Stimulated activated CD4-positive, alpha-beta T cell treated with anti-CD3 and anti-CD28 coated beads, Interleukin-12 subunit alpha, Interleukin-12 subunit beta, amount 100 ng/mL, for 24 hours (primary cell): ENCODE measurements around the gene PPP4R4.

Source experiments
- DNase-seq, 2 experiments: peaks; one replicate each; pipeline ENCODE4 v3.0.0-alpha.2; 2020; ENCODE audit warnings: low read depth in 2 of 2

Gene PPP4R4, protein sequence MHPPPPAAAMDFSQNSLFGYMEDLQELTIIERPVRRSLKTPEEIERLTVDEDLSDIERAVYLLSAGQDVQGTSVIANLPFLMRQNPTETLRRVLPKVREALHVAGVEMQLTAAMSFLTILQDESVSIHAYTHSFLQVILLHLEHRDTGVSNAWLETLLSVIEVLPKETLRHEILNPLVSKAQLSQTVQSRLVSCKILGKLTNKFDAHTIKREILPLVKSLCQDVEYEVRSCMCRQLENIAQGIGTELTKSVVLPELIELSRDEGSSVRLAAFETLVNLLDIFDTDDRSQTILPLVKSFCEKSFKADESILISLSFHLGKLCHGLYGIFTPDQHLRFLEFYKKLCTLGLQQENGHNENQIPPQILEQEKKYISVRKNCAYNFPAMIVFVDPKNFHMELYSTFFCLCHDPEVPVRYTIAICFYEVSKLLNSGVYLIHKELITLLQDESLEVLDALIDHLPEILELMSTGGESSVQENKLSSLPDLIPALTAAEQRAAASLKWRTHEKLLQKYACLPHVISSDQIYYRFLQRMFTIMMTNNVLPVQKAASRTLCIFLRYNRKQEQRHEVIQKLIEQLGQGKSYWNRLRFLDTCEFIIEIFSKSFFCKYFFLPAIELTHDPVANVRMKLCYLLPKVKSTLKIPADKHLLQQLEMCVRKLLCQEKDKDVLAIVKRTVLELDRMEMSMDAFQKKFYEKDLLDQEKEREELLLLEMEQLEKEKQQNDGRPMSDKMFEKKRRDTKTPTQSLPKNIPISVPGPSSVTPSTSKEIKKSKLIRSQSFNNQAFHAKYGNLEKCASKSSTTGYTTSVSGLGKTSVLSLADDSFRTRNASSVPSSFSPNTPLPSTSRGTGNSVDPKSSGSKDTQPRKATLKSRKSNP

DNA sequence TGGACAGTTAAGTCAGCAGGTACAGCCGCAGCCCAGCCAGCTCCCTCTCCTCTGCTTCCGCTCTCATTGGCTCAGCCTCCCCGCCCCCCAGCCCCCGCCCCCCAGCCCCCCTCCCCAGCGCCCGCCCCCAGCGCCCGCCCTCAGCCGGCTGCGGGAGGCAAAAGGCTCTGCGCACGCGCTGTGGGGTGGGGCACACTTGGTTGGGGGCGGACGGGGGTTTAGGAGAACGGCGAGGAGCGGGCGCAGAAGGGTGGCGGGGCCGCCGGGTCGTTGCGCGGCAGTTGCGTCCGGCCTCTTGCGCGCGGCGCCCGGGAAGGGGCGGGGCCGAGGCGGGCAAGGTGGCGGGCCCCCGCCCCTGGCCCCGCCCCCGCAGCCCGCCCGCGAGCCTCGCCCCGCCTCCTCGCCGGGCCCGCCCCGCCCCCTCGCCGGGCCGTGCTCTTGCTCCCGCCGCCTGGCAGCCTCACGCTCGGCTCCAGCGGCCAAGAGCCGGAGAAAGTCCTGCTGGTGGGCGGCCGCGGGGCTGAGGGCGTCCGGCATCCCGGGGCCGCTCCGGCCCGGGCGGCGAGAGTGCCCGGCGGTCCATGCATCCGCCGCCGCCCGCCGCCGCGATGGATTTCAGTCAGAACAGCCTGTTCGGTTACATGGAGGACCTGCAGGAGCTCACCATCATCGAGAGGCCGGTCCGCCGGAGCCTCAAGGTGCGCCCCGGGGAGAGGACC, at the start of gene PPP4R4:
PPP4R4 (plus strand) TSS at position 438 of the 719 bp plus-strand sequence; CDS start at position 582, 144 bp downstream.
- DNase-seq, result peak; percentile 67 to 85

DNA sequence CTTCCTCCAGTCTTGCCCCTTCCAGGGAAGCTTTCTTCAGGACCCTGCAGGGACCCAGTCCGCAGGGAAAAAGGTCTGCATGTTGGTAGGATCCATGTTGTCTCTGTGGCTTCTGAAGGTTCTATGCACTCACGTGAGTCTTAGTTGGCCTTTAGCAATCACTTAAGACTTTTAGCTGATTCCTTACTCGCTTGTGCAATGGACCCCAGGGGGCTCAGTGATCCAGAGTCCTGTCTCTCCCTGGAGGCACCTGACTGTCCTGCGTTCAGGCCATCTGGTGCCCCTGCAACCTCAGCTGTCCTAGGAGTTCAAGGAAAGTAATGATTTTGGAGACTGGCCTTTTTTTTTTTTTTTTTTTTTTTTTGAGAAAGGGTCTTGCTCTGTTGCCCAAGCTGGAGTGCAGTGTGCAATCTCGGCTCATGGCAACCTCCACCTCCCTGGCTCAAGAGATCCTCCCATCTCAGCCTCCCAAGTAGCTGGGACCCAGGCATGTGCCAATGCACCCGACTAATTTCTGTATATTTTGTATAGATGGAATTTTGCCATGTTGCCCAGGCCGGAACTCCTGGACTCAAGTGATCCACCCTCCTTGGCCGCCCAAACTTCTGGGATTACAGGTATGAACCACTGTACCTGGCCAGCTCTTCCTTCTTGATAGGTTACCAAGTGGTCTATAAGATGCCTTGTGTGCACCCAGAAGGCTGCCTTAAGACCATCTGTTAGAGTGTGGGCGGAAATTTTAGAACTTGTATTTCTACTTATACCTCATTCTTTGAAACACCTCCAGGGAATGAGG, 49.3 kb upstream of the PPP4R4 start:
- DNase-seq, result no peak

DNA sequence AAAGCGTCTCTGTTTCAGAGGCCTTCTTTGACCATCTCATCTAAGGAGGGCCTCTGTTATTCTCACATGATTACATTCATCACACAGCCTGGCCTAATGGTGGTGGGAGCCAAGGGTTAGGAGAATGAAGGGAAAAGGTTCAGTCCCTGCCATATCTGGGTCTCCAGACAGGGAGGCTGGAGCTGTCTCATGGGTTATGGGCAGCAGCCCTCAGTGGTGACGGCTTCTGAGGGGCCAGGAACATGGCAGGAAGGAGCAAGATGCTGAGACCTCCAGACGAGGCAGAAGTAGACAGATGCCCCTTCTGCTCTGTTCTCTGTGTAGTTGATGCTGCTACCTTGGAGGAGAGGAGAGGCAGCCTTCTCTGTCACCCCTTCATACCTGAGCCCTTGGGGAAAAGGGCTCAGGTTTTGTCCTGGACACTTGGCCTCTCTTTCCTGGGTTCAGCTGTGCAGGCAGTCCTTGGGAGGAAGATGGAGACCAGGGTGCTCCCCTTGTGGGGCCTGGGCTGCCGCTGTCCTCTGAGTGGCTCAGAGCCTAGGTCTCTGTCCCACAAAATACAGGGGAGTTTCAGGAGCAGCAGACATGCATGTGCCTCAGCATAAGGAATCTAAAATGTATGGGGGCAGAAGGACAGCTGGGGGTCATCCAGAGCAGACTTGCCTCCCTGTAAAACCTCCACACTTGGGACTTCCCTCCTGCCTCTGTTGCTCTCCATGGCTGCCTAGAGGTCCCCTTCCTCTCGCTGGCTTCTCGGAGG, 48.3 kb upstream of the PPP4R4 start:
- no peak for DNase-seq

DNA sequence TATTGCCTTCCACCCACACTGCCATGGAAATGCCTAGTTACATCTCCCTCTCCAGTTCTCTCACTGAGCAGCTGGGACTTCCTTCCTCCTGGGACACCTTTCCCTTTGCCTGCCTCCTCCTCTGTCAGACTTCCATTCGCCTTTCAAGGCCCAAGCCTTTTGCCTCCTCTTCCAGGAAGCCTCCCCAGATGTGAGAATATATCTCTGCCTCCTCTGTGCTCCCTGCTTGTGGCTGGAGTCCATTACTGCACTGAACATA, 47.8 kb upstream of the PPP4R4 start:
- no peak for DNase-seq

DNA sequence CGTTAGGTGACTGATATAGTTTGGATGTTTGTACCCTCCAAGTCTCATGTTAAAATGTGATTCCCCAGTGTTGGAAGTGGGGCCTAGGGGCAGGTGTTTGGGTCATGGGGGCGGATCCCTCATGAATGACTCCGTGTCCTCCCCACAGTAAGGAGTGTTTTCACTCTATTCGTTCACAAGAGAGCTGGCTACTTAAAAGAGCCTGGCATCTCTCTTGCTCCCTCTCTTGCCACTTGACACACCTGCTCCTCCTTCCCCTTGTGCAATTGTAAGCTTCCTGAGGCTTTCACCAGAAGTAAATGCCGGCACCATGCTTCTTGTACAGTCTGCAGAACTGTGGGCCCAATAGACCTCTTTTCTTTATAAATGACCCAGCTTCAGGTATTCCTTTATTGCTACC, 47.3 kb upstream of the PPP4R4 start:
- DNase-seq, result no peak

DNA sequence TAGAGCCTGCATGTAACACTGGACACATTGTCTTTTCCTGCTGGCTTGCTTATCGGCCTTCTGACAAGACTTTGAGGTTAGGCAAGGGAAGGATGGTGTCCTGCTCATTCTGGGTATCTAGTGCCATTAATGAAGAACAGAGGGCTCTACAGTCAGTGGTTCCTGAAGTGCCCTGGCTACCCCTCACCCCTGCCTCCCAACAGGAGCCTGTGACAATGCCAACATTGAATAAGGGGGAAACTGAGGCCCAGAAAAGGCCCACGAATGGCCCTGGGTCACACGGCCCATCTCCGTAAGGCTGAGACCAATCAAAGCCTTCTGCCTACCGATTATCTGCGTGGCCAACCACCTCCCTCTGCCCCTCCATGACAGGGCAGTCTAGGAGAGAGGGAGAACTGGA, 46.8 kb upstream of the PPP4R4 start:
- DNase-seq, result no peak

DNA sequence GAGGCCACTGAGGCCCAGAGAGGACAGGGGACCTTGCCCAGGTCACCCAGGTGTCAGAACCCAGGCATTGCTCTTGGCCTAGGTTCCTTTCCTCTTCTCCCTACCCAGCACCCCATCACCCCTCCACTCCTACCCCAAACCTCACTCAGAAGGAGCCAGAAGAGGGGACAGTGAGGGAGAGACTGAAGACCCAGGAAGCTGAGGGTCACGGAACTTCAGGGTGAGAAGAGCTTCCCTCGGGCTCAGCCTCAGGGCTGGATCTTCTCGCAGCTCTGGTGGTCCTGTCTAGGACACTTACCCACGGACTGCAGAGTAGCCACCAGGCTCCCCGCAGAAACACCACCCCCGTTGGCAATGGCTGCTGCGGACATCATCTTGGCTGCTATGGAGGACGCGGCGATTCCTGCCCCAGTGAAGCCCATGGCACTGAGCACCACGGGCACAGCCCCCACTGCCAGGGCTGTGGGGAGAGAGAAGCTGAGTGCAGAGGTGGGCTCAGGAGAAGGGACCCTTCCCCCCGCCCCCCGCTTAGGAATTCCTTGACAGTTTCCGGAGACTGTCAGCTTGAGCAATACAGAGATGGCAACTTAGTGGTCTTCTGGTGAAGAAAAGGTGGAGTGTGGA, 45.8 kb upstream of the PPP4R4 start:
- DNase-seq, result no peak

DNA sequence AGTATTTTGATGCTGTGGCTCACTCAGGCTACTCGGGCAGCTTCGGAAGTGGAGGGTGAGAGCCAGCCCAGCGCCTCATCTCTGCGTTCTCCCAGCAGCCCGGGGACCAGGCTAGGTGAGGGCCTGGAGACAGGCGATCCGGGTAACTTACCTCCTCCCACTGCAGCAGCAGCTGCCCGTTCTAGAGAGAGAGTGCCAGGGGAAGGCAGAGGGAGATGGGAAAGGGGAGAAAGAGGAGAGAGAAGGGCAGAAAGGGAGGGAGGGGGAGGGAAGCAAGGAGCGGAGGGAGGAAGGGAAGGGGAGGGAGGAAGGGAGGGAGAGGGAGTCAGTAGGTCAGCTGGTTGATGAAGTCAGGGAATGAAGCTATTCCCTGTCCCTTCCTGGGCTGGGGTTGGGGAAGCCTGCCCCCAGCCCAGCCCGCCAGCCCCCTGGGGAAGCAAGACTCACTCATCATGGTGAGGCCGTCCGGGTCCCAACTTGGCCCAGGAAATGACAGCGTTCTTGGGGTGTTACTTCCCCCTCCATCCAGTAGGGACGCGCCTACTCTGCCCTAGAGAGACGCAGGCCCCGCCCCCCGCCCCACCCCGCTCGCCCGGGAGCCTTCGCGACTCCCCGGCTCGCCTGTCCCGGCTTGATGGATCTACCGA, 44.9 kb upstream of the PPP4R4 start, which contains the start of gene IFI27L2:
IFI27L2 (minus strand) TSS at position 494 of the 647 bp plus-strand sequence; CDS start at position 454, 40 bp downstream.
- peak; percentile 30 to 68 for DNase-seq

DNA sequence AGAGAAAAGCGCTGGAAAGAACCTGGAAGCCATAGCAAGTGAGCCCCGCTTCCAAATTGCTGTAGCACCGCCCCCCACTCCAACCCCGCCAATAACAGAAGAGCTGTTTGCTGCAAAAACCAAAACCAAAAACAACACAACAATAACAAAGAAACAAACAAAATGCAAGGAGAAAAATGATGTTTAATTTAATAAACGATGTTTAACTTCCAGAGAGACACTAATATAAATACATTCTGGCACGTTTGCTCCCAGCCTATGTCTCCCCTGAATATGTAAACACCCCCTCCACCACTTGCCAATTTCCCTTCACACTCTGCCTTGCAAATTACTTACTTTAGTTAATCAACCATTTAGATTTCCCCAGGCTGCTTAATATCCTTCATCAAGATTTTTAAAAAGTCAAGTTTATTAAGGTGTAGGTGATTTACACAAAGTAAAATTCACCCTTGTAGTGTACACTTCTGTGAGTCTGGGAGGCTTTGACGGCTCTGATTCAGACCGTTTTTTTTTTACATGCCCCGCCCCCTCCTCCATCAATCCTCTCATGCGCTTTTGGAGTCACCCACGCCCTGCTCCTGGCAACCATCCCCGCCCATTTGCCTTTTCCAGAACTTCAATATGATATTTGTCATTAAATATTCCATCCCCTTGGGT, 44.2 kb upstream of the PPP4R4 start:
- no peak for DNase-seq

DNA sequence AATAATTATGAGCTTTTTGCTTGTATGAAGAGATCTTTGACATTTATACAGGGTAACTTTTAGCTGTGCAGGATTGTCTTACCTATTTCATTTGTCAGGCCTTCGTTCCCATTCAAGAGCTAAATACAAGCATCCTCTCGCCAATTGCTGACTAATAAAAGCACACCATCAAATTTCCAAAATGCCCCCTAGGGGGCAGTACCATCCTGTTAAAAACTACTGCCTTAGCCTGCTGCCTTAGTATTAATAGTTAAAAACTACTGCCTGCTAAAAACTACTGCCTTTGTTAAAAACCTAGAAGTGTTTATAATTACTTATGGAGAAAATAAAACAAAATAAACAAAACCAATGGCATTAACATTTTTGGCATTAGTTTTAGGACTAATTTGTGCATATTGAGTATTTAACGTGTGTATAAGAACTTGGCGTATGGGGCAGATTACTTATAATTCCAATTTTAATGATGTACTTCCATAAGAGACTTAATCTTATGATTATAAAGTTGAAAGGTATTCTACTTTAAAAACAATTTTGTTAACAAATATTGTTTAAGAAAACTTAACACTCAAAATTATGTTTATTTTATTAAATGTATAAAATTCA, 41.7 kb upstream of the PPP4R4 start:
- DNase-seq, result peak; percentile 23 to 59

DNA sequence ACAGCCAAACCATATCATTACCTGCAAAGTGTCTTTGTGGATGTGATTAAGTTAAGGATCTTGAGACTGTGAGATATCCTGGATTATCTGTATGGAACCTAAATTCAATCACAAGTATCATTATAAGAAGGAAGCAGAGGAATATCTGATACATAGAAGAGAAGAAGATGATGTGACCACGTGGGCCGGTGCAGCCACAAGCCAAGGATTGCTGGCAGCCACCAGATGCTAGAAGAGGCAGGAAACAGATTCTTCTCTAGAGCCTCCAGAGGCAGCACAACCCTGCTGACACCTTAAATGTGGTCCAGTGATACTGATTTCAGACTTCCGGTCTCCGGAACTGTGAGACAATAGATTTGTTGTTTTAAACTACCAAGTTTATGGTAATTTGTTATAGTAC, 38.6 kb upstream of the PPP4R4 start:
- no peak for DNase-seq

DNA sequence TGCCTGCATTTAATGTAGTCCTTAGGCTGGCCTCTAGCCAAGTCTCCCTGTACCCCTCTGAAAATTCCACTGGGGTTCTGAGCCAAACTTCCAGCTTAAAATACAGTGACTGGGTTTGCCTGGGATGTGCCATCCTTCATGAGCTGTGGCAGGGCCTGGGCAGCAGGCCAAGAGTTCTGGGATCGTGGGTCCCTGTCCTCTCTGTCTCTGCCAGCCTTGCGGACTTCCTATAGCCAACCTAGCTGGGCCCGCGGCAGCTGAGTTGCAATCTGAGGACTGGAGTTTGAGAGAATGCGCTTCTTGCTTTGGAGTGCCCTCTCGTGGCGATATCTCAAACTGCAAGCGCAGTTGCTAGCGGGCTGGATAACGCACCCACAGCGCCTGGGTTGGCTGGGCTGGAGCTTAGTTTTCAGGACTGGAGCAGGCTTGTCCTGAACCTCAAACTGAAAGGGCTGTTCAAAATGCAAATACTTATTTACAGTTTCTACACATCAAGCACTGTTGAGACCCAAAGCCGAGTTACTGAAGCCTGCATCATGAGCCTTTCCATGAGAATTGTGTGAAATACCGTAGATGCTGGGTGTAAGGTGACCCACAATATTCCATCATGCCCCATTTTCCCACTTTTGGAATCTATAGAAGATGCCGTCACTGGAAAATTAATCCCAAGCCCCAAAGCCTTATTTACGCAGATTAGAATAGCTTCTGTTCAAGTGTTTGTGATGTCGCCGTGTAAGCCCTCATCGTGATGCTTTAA, 37.4 kb upstream of the PPP4R4 start:
- DNase-seq, result peak; percentile 75 to 89

DNA sequence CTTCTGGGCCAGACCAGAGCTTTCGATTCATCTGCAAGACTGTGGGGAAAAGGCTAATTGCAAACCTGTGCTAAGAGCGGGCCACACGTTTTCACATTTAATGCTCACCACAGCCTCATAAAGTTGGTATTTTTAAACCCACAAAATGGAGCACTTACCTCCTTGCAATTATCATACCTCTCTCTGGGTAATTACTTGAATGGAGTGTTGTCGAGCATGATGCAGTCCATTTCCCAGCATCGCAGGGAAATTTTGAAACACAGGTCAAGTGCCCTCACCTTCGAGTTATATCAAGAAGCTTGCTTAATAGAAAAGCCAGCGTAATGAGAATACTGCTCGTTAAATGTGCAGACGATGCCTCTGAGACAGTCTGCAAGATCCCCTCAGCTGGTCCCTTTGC, 35.9 kb upstream of the PPP4R4 start:
- no peak for DNase-seq

DNA sequence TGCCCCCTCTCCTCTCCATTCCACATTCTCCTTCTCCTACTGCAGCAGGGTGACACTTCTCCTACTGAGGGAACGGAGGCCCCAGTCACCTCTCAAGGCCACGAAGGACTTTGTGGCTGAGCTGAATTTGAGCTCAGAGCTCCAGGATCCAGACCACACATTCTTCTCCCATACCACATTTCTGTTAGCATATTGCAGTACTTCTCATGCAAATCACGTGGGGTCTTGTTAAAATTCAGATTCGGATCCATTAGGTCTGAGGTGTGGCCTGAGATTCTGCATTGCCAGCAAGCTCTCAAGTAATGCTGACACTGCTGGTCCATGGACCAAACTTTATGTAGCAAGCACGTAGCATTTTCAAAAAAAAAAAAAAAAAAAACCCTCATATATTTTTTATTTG, 35.1 kb upstream of the PPP4R4 start:
- no peak for DNase-seq

DNA sequence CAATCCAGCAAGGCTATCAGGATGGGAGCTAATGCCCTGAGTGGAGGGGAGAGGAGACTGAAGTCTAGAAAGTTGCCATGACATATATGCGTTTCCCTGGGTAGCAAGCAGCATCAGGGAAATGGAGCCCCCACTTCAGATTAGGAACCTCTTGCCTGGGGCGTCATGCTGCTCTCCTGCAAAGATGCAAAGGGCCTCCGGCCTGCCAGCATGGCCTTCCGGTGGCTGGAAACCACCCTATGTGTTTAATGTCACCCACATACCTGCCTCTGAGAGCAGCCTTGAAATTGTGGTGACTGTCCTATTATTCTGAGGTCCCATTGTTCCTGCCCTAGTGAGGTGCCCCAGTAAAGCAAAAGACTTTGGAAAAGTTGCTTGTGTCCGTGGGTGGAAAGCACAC, 34.7 kb upstream of the PPP4R4 start:
- DNase-seq, result no peak

DNA sequence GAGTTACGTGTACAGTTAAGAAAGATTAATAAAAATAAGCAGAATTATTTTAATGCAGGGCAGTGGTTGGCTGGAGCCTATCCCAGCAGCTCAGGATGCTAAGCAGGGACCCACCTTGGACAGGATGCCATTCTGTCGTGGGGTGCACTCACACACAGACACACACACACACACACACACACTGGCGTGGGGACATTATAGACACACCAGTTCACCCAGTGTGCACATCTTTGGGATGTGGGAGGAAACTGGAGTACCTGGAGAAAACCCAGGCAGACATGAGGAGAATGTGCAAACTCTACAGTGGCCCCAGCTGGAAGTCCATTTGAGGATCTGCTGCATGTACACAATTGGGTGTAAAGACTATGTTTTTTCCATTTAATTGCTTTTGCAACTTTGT, 31.9 kb upstream of the PPP4R4 start:
- no peak for DNase-seq

DNA sequence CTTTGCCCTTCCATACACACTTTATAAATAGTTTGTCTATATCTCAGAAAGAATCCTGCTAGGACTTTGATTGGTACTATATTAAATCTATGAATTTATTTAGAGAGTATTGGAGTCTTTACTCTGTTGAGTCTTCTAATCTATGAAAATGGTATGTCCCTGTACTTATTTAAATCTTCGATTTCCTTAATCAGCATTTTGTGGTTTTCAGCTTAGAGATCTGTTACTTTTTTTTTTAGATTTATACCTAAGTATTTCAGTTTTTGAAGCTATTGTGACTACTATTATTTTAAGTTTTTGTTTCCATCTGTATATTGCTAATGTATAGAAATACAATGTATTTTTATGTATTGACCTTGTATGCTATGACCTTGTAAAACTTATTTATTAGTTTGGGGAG, 31.3 kb upstream of the PPP4R4 start:
- DNase-seq, result no peak

DNA sequence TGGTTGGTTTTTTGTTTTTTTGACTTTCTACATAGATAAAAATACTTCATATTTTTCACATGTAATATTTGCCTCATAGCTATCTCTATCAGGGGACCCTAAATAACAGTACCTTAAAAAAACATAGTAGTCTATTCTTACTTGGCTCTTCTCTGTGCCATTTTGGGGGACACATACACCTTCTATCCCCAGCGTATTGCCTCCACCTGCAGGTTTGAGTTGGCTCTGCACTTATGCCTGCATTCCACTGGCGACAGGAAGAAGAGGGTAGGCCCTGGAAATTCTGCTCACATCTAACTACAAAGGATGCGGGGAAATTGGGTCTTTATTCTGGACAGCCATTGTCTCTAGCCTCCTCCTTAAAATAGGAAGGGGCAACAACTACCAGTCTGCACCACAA, 30.9 kb upstream of the PPP4R4 start:
- no peak for DNase-seq
